KMS-11 (cell line): ENCODE measurements around the gene PGLYRP2.

Source experiments
- H2AFZ ChIP-seq: fragments of 200-600 bp; sonication (generic); 2 replicates; pipeline ENCODE4 v1.6.1; 2016; ENCODE audit warnings: antibody characterized with exemption, mixed run types, low read depth
- H3K27ac ChIP-seq: fragments of 200-600 bp; sonication (generic); 2 replicates; pipeline ENCODE4 v1.6.1; 2016; ENCODE audit warnings: mild to moderate bottlenecking, mixed run types
- H3K27me3 ChIP-seq: fragments of 200-600 bp; sonication (generic); 2 replicates; pipeline ENCODE4 v1.6.1; 2017; ENCODE audit warnings: mild to moderate bottlenecking, low read depth, mixed run types, moderate library complexity; ENCODE audit not compliant: insufficient read depth
- H3K36me3 ChIP-seq: fragments of 200-600 bp; sonication (generic); 2 replicates; pipeline ENCODE4 v1.6.1; 2017; ENCODE audit warnings: mild to moderate bottlenecking, mixed run types; ENCODE audit not compliant: insufficient read depth
- H3K4me1 ChIP-seq: fragments of 200-600 bp; sonication (generic); 2 replicates; pipeline ENCODE4 v1.6.1; 2016; ENCODE audit warnings: mild to moderate bottlenecking, low read depth, mixed run types; ENCODE audit not compliant: poor library complexity, severe bottlenecking
- H3K4me2 ChIP-seq: fragments of 200-600 bp; sonication (generic); 2 replicates; pipeline ENCODE4 v1.7.0; 2016; ENCODE audit warnings: mild to moderate bottlenecking, mixed run types
- H3K4me3 ChIP-seq: fragments of 200-600 bp; sonication (generic); IDR thresholded peaks from 2 replicates; pipeline ENCODE4 v1.6.1; 2017; ENCODE audit warnings: low read depth, low read length, mixed read lengths; ENCODE audit not compliant: insufficient read depth
- H3K79me2 ChIP-seq: fragments of 200-600 bp; sonication (generic); 2 replicates; pipeline ENCODE4 v1.6.1; 2016; ENCODE audit warnings: low read depth, mixed run types; ENCODE audit not compliant: insufficient read depth
- H3K9ac ChIP-seq: fragments of 200-600 bp; sonication (generic); 2 replicates; pipeline ENCODE4 v1.6.1; 2016; ENCODE audit warnings: mild to moderate bottlenecking, mixed run types
- H4K20me1 ChIP-seq: fragments of 200-600 bp; sonication (generic); 2 replicates; pipeline ENCODE4 v1.6.1; 2016; ENCODE audit warnings: mild to moderate bottlenecking, mixed run types; ENCODE audit not compliant: insufficient read depth
- CTCF ChIP-seq: fragments of 200-600 bp; sonication (generic); conservative IDR thresholded peaks from 2 replicates; pipeline ENCODE4 v1.6.1; 2017; ENCODE audit warnings: low read depth, mild to moderate bottlenecking, antibody characterized with exemption, low read length, moderate library complexity, mixed read lengths

Gene PGLYRP2

DNA sequence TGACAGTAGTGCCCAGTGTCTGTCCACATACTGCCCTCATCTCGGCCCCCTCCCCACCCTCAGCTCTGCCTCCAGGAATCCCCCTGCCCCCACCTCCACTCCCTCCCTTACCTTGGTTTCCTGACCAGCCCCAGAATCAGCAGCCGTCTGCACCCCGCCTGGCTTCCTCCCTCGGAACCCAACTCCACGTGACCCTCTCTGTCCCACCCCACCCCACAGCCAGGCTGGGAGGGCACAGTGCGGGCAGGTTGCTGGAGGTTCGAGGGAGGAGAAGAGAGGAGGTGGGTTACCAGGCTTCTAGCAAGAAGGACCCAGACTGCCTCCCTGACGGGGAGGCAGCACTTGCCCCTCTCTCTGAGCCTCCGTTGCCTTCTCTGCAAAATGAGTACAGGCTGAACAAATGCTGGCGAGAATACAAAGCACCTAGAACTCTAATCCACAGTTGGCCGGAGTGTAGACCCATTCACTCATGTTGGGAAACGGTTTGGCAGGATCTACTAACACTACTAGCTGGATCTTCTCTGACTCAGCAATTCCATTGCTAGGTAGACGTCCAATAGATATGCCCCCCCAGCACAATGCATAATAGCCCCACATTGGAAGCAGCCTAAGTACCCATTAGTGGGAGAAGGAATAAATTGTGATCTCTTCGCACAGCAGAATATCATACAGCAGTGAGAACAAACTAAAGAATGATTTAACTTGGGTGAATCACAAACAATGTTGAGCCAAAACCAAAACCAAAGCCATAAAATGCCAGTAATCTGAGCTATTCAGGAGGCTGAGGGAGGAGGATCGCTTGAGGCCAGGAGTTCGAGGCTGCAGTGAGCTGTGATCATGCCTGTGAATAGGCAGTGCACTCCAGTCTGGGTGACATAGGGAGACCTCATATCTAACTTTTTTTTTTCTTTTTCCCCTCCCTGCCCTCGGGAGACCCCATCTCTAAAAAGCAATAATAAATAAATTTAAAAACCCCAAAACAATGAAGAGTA, 14.6 kb downstream of the PGLYRP2 start, which contains the start of gene RASAL3:
Gene RASAL3, minus strand, starts transcription at position 151 of the 992 bp plus-strand sequence. CDS start 186 bp downstream, outside the sequence.
- no peak for TF ChIP-seq CTCF
- Histone ChIP-seq H3K79me2 (no peaks in the 10 kb centered on the region), H3K27me3 (no peaks in the 10 kb centered on the region), H2AFZ (peak within 1 kb of the TSS; percentile 63), H3K9ac (peak within 1 kb of the TSS; percentile 74), H3K4me3 (no peak within 1 kb of the TSS), H4K20me1 (no peaks in the 10 kb centered on the region), H3K27ac (peak within 1 kb of the TSS; percentile 62), H3K4me1 (peaks cover 42% of the 10 kb centered on the region), H3K4me2 (peak within 1 kb of the TSS; percentile 79), H3K36me3 (no peaks in the 10 kb centered on the region)

DNA sequence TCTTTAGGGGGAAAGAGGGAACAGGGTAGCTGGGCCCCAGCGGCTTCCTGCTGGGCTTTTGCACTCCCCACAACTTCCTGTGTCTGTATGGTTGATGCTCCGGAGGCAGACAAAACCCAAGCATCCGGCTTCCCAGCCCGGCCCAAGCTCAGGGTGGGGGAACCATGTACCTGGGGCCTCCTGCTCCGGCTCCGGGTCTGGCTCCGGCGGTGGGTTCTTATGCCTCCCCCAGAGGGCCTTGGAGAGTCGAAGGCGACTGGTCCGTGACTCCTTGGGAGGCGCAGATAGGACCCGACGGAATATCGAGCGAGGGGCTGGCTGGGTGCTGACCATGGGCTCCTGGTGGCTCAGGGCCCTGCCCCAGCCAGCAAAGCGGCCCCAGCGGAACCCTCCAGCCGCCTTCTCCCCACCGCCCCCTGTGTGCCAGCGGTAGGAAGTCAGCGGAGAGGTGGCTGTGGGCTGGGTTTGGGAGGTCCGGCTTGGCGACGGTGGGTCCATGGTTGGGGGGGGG, 15.4 kb downstream of the PGLYRP2 start:
- Histone ChIP-seq H3K27ac (peak overlapping the region; percentile 62), H3K4me1 (peaks cover 42% of the 10 kb centered on the region), H3K9ac (peak overlapping the region; percentile 74), H3K79me2 (no peaks in the 10 kb centered on the region), H3K4me2 (peak overlapping the region; percentile 79), H3K27me3 (no peaks in the 10 kb centered on the region), H3K4me3 (no peak overlapping the region), H4K20me1 (no peaks in the 10 kb centered on the region), H2AFZ (peak overlapping the region; percentile 63), H3K36me3 (no peaks in the 10 kb centered on the region)
- no peak for TF ChIP-seq CTCF

GRCh38 chr19:15461694-15462093, 17.6 kb downstream of the PGLYRP2 start:
- Histone ChIP-seq H3K4me2 (no peak overlapping the region), H3K9ac (no peak overlapping the region), H3K4me3 (no peak overlapping the region), H3K27me3 (no peaks in the 10 kb centered on the region), H4K20me1 (no peaks in the 10 kb centered on the region), H3K27ac (no peak overlapping the region), H3K4me1 (peaks cover 29% of the 10 kb centered on the region), H2AFZ (no peak overlapping the region), H3K36me3 (no peaks in the 10 kb centered on the region), H3K79me2 (no peaks in the 10 kb centered on the region)
- no peak for TF ChIP-seq CTCF

DNA sequence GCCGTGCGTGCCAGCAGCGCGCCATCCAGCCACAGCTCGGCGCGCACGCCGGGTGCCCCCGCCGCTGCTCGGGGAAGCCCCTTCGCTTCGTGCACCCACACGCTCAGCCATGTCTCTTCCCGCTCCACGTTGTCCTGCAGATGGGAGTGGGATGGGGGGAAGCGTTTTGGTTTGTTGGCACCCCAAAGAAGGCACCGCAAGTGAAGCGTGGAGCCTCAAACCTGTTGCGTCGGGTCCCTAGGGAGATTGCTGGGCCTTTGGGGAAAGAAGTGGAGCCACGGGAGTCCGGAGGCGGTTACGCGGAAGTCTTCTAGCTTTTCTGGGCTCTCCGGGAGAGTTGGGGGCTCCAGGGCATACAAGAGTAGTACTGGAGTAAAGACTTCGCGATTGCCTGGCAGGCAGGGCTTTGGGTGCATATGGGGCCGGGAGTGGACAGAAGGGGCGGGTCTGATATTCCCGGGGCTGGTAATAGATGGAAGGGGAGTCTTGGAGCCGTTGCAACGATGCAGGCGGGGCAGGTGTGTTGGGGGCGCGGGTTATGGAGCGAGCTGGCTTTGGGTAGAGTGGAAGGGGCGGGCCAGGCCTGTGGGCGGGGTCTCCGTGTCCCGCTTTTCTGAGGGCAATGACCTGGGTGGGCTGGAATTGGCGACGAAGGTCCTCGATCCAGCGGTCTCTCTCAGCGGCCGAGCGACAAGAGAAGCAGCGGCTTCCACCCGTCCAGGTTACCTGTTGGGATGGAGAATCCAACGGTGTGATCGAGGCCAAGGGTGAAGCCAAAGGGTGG, 21.4 kb downstream of the PGLYRP2 start:
- TF ChIP-seq CTCF, result no peak
- Histone ChIP-seq H4K20me1 (no peaks in the 10 kb centered on the region), H3K4me2 (no peak overlapping the region)

More for the DNA sequence above, 21.4 kb downstream of the PGLYRP2 start:
- Histone ChIP-seq H3K4me3 (no peak overlapping the region), H3K27ac (no peak overlapping the region), H3K79me2 (no peaks in the 10 kb centered on the region), H2AFZ (no peak overlapping the region), H3K27me3 (no peaks in the 10 kb centered on the region), H3K36me3 (no peaks in the 10 kb centered on the region), H3K4me1 (peaks cover 3% of the 10 kb centered on the region), H3K9ac (no peak overlapping the region)
